H7 (cell line): Measurements from ENCODE around the gene CCR3. TPM values are rescaled to one million over a fixed set of nuclear protein-coding genes. Genes with fewer than 3 reads are reported as not detected.

ENCODE experiments used
- DNase-seq: peaks from one replicate; pipeline ENCODE4 v3.0.0; 2012
- H3K27me3 ChIP-seq: 2 replicates; pipeline ENCODE4 v1.6.0; 2011; ENCODE audit warnings: mild to moderate bottlenecking, low read length; ENCODE audit not compliant: control insufficient read depth, insufficient read depth
- H3K36me3 ChIP-seq: replicated peaks from 2 replicates; pipeline ENCODE4 v1.5.1; 2011; ENCODE audit warnings: low read length; ENCODE audit not compliant: control insufficient read depth, insufficient read depth
- H3K4me3 ChIP-seq: 2 replicates; pipeline ENCODE4 v1.5.1; 2011; ENCODE audit warnings: low read depth, mild to moderate bottlenecking, control low read depth, low read length, moderate library complexity; ENCODE audit not compliant: insufficient read depth
- total RNA-seq: library from RNA; depleted of rRNA; stranded (reverse); fragments of >200 nt; shearing (Covaris generic); gene quantifications from 2 replicates; pipeline ENCODE4 v1.2.3, GENCODE V29; 2014

Gene CCR3
- total RNA-seq, 1 experiment from 2014 or later, result not detected

DNA sequence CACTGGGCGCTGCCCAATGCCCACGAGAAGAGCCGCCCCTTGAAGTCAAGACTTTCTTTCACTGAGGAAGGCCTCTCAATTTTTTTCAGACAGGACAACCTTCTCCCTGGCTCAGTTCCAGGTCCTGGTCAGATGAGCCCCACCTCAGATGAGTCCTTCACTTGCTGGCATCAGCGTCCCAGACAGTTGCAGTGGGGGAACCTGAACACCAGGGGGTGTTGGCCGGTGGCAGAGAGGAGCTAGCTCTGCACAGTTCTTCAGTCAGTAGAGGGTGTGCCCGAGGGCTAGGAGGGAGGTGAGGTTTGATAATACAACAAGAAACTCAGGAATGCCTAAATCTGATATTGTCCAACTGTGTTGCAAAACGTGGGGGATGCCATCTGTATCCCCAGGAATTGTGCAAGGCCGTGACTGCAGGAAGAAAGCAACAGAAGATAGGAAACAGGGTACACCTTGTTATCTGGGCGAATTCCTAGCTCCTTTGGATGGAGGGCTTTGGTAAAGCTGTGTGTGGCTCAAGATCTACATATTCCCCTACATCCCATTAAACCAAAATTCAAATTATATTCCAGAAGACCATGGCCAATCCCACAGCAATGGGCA, 34.3 kb downstream of the CCR3 start:
- no peaks in the 10 kb centered on the region for H3K27me3 ChIP-seq
- peak; percentile 54 for DNase-seq
- H3K4me3 ChIP-seq, result no peak overlapping the region
- H3K36me3 ChIP-seq, result no peaks in the 10 kb centered on the region

DNA sequence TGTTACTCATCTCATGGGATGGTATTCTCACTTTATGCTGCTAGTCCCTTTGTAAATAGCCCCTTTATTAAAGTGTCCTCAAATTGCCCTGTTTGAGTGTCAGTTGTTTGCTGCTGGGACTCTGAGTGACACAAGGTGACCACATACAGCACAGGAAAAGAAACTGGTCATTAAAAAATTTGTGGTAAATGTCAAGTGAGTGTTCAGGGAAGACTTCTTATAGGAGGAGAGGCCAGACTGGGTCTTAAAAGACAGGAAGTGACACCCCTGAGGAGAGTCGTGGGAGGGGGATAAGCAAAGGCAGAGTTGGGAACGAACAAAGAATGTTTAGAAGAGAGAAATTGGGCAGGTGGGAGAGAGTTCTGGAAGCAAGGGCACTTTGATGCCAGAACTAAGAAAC, 35.2 kb downstream of the CCR3 start:
- Histone ChIP-seq H3K4me3 (no peak overlapping the region), H3K27me3 (no peaks in the 10 kb centered on the region), H3K36me3 (no peaks in the 10 kb centered on the region)
- no peak for DNase-seq

DNA sequence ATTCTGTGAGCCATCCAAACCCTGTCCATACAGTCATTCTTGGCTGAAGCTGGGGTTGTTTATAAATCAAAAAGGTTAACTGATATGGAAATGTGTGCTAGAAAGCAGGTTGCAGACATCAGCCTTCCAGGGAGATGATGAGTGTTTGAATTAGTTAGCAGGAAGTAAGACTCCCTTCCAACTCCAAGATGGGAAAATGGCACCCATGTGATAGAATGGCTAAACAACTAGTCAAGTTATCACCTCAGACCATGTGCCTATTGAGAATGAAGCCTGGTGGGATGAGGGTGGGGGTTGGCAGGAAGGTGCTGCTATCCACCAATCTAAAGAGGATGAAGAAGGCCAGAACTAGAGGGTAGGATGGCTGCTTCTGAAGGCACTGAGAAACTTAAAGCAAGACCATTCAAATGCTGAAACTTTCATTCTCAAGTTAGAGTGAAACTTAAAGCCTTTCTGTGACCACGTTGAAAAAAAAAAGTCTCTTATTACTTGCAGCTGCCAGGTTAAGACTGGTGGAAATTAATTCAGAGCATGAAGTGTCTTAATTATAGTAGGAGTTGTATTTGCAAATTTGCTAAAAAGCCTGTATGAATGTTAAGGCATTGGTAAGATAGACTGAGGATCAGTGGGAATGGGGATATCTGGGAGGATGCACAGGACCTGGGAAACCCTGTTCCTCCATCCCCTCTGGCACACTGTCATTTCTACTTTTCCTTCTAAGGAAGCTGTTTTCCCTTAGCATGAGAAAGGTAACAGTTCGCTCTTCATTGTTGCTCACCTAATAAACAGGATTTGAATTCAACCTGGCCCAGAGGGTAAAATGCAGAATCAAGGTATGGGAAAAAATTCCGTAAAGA, 36.8 kb downstream of the CCR3 start:
- Histone ChIP-seq H3K27me3 (no peaks in the 10 kb centered on the region), H3K36me3 (no peaks in the 10 kb centered on the region), H3K4me3 (no peak overlapping the region)
- no peak for DNase-seq

DNA sequence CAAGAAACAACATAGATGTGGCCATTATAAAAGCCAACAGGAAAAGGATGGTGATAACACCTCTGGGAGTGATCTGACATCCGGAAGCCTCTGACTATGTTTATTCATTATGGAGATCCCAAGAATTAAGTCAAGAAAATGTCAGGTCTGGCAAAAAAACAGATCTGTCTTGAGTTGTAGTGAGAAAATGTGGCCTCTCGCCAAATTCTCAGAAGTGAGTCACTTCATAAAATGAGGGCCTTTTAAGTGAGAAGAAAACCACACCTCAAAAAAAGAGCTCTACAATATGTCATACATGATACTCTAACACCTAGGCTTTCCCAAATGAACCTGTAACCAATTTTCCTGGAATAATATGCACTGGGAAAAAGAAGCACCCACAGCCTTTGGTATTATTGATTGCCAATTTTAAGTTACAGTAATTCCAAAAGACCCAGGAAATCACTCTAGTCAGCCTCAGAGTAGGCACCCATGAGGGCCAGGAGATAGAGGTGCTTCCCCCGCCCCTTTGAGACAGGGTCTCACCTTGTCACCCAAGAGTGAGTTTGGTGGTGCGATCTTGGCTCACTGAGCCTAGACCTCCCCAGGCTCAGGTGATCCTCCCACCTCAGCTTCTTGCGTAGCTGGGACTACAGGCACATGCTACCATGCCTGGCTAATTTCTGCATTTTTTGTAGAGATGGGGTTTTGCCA, 38.0 kb downstream of the CCR3 start:
- no peak for DNase-seq
- Histone ChIP-seq H3K27me3 (no peaks in the 10 kb centered on the region), H3K4me3 (no peak overlapping the region), H3K36me3 (no peaks in the 10 kb centered on the region)

DNA sequence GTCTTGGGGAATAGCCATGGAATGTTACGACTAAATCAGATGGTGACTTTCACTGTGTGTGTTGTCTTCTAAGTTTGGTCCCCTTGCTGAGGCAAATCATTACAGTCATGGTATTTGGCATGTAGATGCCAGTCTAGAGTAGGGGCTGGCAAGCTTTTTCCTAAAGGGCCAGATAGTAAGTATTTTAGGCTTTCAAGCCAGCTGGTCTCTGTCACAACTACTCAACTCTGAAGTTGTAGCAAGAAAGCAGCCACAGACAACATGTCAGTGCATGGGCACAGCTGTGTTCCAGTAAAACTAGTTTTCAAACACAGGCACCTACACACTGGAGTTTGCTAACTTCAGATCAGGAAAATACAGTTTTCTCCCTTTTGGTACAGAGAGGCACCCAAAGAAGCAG, 39.3 kb downstream of the CCR3 start:
- Histone ChIP-seq H3K27me3 (no peaks in the 10 kb centered on the region), H3K4me3 (no peak overlapping the region), H3K36me3 (no peaks in the 10 kb centered on the region)
- no peak for DNase-seq

DNA sequence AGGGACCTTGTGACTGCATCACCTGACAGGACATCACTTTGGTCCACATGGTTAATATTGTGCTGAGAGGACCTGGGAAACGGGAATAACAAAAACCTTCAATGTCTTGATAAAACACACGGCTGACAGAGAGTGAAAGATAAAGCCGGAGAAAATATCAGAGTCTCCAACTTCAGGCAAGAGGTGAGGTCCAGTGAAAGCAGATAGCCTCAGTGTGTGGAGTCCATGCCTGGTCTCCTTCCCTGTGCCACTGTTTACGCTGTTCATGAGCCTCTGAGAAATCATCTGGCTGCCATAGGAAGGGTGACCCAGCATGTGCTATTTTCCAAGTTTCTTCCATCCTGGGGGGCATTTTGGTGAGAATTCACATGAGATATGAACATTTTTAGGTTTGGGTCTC, 39.8 kb downstream of the CCR3 start:
- Histone ChIP-seq H3K4me3 (no peak overlapping the region), H3K27me3 (no peaks in the 10 kb centered on the region), H3K36me3 (no peaks in the 10 kb centered on the region)
- no peak for DNase-seq

DNA sequence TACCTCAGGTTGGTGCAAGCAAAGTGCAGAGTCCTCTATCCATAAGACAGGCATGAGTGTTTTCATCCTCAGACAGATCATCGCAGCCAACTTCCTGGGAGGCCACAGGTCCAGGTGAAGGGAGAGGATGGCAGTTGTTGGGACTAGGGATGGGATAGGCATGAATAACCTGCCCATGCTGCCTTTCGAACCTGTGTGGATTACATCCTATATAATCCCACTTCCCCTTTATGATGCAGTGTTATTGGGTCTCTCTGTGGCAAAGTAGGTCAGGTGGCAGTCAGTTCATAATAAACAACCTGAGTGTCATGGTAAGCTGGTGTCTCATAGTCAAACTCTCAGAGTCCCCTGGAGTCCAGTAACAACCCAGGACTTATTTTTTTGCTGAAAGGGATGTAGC, 40.4 kb downstream of the CCR3 start:
- no peaks in the 10 kb centered on the region for H3K36me3 ChIP-seq
- no peak overlapping the region for H3K4me3 ChIP-seq
- DNase-seq, result no peak
- no peaks in the 10 kb centered on the region for H3K27me3 ChIP-seq

DNA sequence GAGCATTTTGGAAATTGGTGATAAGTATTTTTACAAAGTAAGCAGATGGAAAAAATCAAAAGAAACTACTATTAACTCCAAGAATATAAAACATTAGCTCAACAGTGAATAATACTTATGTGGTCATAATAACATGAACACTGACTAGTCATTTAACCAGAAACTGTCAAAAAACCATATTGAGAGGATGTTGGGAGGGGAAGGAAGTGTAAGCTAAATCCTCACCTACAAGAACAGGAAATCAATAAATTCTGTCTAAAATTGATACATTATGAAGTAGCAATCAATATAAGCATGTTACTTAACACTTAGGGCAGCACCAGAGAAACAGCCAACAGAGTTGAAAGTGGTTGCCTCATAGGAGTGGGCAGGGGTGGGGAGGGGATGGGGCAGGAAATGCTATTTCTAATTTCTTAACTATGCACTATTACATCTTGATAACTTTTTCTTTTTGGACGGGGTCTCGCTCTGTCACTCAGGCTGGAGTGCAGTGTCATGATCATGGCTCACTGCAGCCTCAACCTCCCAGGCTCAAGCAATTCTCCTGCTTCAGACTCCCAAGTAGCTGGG, 41.7 kb downstream of the CCR3 start:
- Histone ChIP-seq H3K4me3 (no peak overlapping the region), H3K27me3 (no peaks in the 10 kb centered on the region), H3K36me3 (no peaks in the 10 kb centered on the region)
- DNase-seq, result no peak

DNA sequence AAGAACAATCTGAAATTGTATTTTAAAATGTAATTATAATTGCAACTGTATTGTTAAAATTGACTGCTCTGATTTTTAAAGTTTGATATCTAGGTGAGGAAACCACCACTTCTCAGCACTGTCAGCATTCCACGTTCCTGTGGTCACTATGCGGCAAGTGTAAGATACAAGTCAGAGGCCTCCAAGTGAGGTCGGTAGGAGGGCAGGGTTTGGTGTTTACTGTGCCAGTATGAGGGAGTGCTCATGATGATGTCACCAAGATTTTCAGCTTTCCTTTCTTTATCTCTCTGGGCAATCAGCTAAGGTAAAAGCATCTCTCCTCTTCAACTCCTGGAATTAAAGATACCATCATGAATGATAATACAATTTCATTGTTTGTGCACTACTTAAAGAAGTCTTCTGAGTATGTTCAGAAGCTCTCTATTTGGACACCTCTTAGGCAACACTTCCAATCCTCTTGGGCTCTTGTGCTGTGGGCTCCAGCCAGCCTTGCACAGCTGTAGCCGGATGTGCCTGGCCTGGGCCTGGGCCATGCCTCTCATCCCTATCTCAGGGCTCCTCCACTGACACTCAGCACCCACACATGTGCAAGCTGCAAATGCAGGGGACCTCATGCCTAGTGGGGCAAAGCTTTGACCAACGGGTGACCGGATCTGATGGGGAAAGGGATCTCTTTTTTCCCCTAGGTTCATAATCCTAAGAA, 42.9 kb downstream of the CCR3 start:
- Histone ChIP-seq H3K27me3 (no peaks in the 10 kb centered on the region), H3K36me3 (no peaks in the 10 kb centered on the region), H3K4me3 (no peak overlapping the region)
- DNase-seq, result no peak

DNA sequence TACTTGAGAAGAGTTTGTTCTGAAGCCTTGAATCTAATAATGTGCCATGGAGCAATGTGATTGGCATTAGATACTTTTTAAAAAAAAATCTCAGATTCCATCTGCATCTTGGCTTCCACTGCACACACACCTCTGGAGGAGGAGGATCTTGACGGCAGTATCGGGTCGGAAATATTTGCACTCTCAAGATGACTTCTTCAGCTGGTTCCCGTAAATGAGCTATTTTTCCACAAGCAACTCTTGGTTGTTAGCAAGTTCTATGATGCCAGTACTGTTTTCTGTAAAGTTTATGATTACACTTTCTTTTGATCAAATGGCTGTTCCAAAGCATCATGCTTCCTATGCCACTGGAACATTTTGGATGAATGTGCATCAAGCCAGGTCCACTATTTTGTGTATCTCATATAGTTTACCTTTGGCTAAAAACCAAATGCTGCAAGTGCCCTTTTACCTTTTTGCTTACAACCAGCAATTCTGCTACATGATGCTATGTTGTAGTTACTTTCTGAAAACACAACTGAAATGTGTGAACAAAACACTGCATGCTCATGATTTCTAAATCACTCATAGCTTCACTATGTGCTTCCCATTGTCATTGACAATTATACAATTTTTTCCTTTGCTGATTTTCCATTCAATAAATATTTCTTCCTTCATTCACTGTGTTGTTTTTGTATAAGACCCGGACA, 43.8 kb downstream of the CCR3 start:
- no peak for DNase-seq
- Histone ChIP-seq H3K27me3 (no peaks in the 10 kb centered on the region), H3K4me3 (no peak overlapping the region), H3K36me3 (no peaks in the 10 kb centered on the region)

DNA sequence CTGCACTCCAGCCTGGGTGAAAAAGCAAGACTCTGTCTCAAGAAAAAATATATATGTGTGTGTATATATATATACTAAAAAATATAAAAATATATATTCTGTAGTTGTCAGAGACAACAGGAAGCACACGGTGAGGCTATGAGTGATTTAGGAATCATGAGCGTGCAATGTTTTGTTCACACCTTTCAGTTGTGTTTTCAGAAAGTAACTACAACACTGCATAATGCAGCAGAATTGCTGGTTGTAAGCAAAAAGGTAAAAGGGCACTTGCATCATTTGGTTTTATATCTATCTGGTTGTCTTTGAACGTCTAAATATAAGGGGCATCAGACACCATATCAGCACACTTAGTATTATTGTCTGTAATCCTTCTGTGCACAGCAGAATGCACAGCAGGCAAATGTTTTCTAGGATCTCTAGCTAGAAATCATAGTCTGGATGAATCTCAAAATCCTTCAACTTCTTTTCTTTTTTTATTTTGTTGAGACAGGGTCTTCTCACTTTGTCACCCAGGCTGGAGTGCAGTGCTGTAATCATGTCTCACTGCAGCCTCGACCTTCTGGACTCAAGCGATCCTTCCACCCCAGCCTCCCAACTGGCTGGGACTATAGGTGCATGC, 44.8 kb downstream of the CCR3 start:
- Histone ChIP-seq H3K4me3 (no peak overlapping the region), H3K36me3 (no peaks in the 10 kb centered on the region), H3K27me3 (no peaks in the 10 kb centered on the region)
- no peak for DNase-seq

DNA sequence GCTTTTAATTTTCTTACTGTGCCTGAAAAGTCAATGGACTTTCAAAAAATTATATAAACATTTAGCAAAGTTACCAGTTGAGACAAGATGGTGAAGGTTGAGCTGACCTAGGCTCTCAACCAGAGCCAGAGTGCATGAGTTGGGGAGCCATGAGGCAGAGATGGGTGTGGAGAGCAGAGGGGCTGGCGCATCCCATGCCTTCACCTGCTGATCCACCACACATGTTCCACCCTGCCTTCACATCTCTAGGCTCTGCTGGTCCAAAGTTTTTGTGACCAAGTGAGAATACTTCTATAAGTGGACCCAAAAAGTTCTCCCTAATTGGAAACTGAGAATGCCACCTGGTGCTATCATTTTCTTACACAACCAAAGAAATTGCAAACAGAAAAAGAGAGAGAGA, 47.3 kb downstream of the CCR3 start:
- Histone ChIP-seq H3K27me3 (no peaks in the 10 kb centered on the region), H3K36me3 (no peaks in the 10 kb centered on the region), H3K4me3 (no peak overlapping the region)
- no peak for DNase-seq

DNA sequence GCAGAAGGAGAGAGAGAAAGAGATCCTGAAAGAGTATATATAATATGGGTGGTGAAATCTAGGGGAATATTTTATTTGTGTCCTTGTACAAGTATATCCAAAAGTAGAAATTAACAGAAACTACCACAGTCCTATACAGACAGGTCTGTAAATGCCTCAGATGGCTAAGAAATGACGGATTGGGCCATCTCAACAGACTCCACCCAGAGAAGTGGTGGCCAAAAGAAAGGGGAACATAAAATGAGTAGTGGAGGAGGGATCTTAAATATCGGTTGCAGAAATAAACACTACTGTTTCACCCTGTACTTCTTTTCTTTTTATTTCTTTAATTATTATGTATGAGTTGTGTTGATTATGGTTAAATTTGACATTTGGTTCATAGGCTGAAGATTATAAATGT, 47.7 kb downstream of the CCR3 start:
- DNase-seq, result no peak
- Histone ChIP-seq H3K36me3 (no peaks in the 10 kb centered on the region), H3K4me3 (no peak overlapping the region), H3K27me3 (no peaks in the 10 kb centered on the region)

DNA sequence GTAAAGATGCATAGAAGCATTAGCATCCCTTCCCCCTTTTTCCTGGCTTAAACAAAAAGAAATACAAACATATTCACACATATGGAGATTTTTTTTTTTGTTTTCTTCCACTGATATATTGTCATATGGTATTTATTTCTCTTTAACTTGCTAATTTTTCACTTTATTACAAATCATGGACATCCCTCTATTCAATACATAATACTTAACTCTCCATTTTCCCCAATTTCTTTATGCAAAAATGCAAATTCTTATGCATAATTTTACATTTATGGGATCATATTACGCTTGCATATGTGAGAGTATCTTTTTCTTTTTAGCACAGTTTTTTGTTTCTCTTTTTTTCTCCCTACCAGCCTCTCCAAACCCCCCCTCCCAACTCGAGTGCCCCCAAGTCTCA, 48.8 kb downstream of the CCR3 start:
- DNase-seq, result no peak
- Histone ChIP-seq H3K4me3 (no peak overlapping the region), H3K36me3 (no peaks in the 10 kb centered on the region), H3K27me3 (no peaks in the 10 kb centered on the region)
